Measurements from ENCODE around the gene SWT1. TPM values are rescaled to one million over a fixed set of nuclear protein-coding genes. Genes with fewer than 3 reads are reported as not detected.
A peak's percentile ranks its signal among the peaks of the same experiment; 100 is the strongest.

Gene SWT1
- total and polyA plus RNA-seq, 9 of the 15 experiments (the other 6 are each of a cell fraction or from before 2014, with no cell fraction given) = 1.5 to 3.4 (median 2.3) TPM

GRCh38 chr1:185284533-185285276 is 127.7 kb downstream of the SWT1 start (continued):
- TF ChIP-seq, protein P1, sequence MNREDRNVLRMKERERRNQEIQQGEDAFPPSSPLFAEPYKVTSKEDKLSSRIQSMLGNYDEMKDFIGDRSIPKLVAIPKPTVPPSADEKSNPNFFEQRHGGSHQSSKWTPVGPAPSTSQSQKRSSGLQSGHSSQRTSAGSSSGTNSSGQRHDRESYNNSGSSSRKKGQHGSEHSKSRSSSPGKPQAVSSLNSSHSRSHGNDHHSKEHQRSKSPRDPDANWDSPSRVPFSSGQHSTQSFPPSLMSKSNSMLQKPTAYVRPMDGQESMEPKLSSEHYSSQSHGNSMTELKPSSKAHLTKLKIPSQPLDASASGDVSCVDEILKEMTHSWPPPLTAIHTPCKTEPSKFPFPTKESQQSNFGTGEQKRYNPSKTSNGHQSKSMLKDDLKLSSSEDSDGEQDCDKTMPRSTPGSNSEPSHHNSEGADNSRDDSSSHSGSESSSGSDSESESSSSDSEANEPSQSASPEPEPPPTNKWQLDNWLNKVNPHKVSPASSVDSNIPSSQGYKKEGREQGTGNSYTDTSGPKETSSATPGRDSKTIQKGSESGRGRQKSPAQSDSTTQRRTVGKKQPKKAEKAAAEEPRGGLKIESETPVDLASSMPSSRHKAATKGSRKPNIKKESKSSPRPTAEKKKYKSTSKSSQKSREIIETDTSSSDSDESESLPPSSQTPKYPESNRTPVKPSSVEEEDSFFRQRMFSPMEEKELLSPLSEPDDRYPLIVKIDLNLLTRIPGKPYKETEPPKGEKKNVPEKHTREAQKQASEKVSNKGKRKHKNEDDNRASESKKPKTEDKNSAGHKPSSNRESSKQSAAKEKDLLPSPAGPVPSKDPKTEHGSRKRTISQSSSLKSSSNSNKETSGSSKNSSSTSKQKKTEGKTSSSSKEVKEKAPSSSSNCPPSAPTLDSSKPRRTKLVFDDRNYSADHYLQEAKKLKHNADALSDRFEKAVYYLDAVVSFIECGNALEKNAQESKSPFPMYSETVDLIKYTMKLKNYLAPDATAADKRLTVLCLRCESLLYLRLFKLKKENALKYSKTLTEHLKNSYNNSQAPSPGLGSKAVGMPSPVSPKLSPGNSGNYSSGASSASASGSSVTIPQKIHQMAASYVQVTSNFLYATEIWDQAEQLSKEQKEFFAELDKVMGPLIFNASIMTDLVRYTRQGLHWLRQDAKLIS (CRISPR knock-in tag; IDR thresholded peaks at IDR 0.05) = peak; percentile 78; the same call in 1 of the 2 replicates
- TF ChIP-seq MAFG (tag; conservative IDR thresholded peaks at IDR 0.05) = peak; percentile 78
- TF ChIP-seq SMARCE1 (IDR thresholded peaks at IDR 0.05) = peak; percentile 97
- TF ChIP-seq LEF1 (IDR thresholded peaks at IDR 0.05) = peak; percentile 91
- TF ChIP-seq, protein P2, sequence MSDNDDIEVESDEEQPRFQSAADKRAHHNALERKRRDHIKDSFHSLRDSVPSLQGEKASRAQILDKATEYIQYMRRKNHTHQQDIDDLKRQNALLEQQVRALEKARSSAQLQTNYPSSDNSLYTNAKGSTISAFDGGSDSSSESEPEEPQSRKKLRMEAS (CRISPR knock-in tag; IDR thresholded peaks at IDR 0.05) = peak; percentile 45; the same call in 1 of the 2 replicates
- peak; percentile 94 for TF ChIP-seq ZEB2 (IDR thresholded peaks at IDR 0.05)
- TF ChIP-seq, protein P3, sequence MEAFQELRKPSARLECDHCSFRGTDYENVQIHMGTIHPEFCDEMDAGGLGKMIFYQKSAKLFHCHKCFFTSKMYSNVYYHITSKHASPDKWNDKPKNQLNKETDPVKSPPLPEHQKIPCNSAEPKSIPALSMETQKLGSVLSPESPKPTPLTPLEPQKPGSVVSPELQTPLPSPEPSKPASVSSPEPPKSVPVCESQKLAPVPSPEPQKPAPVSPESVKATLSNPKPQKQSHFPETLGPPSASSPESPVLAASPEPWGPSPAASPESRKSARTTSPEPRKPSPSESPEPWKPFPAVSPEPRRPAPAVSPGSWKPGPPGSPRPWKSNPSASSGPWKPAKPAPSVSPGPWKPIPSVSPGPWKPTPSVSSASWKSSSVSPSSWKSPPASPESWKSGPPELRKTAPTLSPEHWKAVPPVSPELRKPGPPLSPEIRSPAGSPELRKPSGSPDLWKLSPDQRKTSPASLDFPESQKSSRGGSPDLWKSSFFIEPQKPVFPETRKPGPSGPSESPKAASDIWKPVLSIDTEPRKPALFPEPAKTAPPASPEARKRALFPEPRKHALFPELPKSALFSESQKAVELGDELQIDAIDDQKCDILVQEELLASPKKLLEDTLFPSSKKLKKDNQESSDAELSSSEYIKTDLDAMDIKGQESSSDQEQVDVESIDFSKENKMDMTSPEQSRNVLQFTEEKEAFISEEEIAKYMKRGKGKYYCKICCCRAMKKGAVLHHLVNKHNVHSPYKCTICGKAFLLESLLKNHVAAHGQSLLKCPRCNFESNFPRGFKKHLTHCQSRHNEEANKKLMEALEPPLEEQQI (IDR thresholded peaks at IDR 0.05) = peak; percentile 99
- no peak for TF ChIP-seq BMI1 (IDR thresholded peaks at IDR 0.05; ENCODE audit: low read length)
- TF ChIP-seq KLF1 (tag; IDR thresholded peaks at IDR 0.05) = no peak
- peak in 1 of 2 experiments; percentile 14; a peak in 1 of 4 replicates for TF ChIP-seq NRF1 (conservative IDR thresholded peaks at IDR 0.05 in 1 of 2, IDR thresholded peaks at IDR 0.05 in 1 of 2)
